ENCODE results near the gene MAML2. TPM values are rescaled to one million over a fixed set of nuclear protein-coding genes. Genes with fewer than 3 reads are reported as not detected.

Gene MAML2
- total and polyA plus RNA-seq, 2 of the 8 experiments (the other 6 are each of a cell fraction or from before 2014, with no cell fraction given) = 3.8 to 6.6 TPM

DNA sequence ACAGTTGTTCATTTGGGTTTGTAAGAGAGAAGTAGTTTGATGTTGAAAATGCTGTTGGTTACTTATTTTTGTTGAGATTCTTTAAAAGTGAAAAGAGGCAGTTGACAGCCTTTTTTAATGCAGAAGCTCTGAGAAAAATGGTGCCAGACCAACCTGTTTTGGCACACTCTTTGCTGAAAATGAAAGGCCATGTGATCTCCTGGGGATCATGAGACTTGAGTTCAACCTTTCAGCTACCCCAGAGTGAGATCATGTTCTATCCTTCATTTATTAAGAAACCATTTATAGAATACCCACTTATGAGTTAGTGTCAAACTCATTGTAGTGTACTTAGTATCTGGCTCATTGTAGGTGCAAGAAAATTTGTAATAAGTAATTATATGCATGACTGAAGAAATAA lies 196.2 kb downstream of the MAML2 start:
- no peak overlapping the region for H2AK5ac ChIP-seq (ENCODE audit: low read depth, low read length)
- H3K23ac ChIP-seq (ENCODE audit: insufficient read length) = no peak overlapping the region
- H4K5ac ChIP-seq (ENCODE audit: insufficient read length, low read depth, low read length) = no peak overlapping the region
- H3K14ac ChIP-seq (ENCODE audit: insufficient read length) = no peak overlapping the region
- DNase-seq (ENCODE audit: low read depth in 1 of 2, low spot score in 2 of 2) (no peak), FAIRE-seq (no peak)
- no peak overlapping the region for H3K4me3 ChIP-seq (ENCODE audit: extremely low read depth in 1 of 4, insufficient read depth in 2 of 4, low read depth in 3 of 4, low read length in 4 of 4)
- H3K4ac ChIP-seq (replicated peaks; ENCODE audit: insufficient read length, low read depth, low read length) = no peak overlapping the region
- TF ChIP-seq ASH2L (IDR thresholded peaks at IDR 0.05; ENCODE audit: low read length) (no peak), TAF1 (IDR thresholded peaks at IDR 0.05; ENCODE audit: low read depth, low read length) (no peak), RXRA (IDR thresholded peaks at IDR 0.05; ENCODE audit: insufficient read depth, low read depth, low read length) (no peak), KDM1A (IDR thresholded peaks at IDR 0.05; ENCODE audit: borderline replicate concordance, low read length) (no peak)
- TF ChIP-seq, protein P1, sequence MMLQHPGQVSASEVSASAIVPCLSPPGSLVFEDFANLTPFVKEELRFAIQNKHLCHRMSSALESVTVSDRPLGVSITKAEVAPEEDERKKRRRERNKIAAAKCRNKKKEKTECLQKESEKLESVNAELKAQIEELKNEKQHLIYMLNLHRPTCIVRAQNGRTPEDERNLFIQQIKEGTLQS (IDR thresholded peaks at IDR 0.05; ENCODE audit: insufficient read depth, low read depth, low read length) = no peak
- H3K18ac ChIP-seq (ENCODE audit: extremely low read depth, low read length) = no peak overlapping the region
- H3K4me1 ChIP-seq (replicated peaks in 1 of 4; ENCODE audit: control insufficient read depth in 3 of 4, insufficient read depth in 4 of 4, low read length in 3 of 4) = peaks cover 0 to 6% (median 2%) of the 10 kb centered on the region in 4 experiments; a peak in 3 of 7 replicates
- no peak overlapping the region for H3K56ac ChIP-seq (replicated peaks; ENCODE audit: insufficient read length, low read depth, low read length)
- H4K20me1 ChIP-seq (replicated peaks in 1 of 2; ENCODE audit: control insufficient read depth in 1 of 2, insufficient read depth in 2 of 2, low read length in 2 of 2) = no peaks in the 10 kb centered on the region
- no peaks in the 10 kb centered on the region for H3K27me3 ChIP-seq (replicated peaks in 1 of 4; ENCODE audit: control insufficient read depth in 3 of 4, extremely low read depth in 1 of 4, insufficient read depth in 3 of 4, low read length in 3 of 4)
- no peak overlapping the region for H2BK12ac ChIP-seq (ENCODE audit: low read depth, low read length)
- no peak overlapping the region for H2BK20ac ChIP-seq (ENCODE audit: low read length)
- H3K27ac ChIP-seq (ENCODE audit: low read depth, low read length) = no peak overlapping the region
- H3K79me1 ChIP-seq (ENCODE audit: low read depth, low read length) = no peaks in the 10 kb centered on the region
- H3K4me2 ChIP-seq (ENCODE audit: insufficient read depth in 1 of 2, low read depth in 2 of 2, low read length in 2 of 2) = no peak overlapping the region
- H2BK120ac ChIP-seq (replicated peaks; ENCODE audit: low read depth, low read length) = no peak overlapping the region
- H3K36me3 ChIP-seq (ENCODE audit: control insufficient read depth in 2 of 4, insufficient read depth in 4 of 4, low read length in 3 of 4) = no peaks in the 10 kb centered on the region
- POLR2A ChIA-PET (ENCODE audit: partially characterized antibody) = no interaction called here
- H2BK5ac ChIP-seq (ENCODE audit: low read depth, low read length) = no peak overlapping the region
- H2BK15ac ChIP-seq (ENCODE audit: low read length) = no peak overlapping the region
- no peak overlapping the region for H4K8ac ChIP-seq (ENCODE audit: extremely low read depth, insufficient read depth, low read length)
- H3K23me2 ChIP-seq (ENCODE audit: low read depth, low read length) = no peaks in the 10 kb centered on the region
- no peak overlapping the region for H3K9ac ChIP-seq (replicated peaks in 1 of 4; ENCODE audit: extremely low read depth in 1 of 4, low read depth in 3 of 4, low read length in 3 of 4)
- no peak overlapping the region for H2AFZ ChIP-seq (ENCODE audit: low read length)
- H4K91ac ChIP-seq (replicated peaks; ENCODE audit: insufficient read length, low read length) = no peak overlapping the region
- CTCF ChIA-PET (ENCODE audit: partially characterized antibody) = interaction anchor here (1.1 kb wide), 1 partner anchor 9 kb away, joined by 3 read pairs; no protein-coding TSS in a partner anchor
- no peaks in the 10 kb centered on the region for H3K79me2 ChIP-seq (ENCODE audit: control insufficient read depth in 1 of 2, insufficient read depth in 2 of 2, low read length in 2 of 2)
- H3K9me3 ChIP-seq (ENCODE audit: insufficient read depth in 2 of 2, low read depth in 1 of 2, low read length in 1 of 2) = no peaks in the 10 kb centered on the region
